Stimulated activated CD4-positive, alpha-beta T cell treated with anti-CD3 and anti-CD28 coated beads, TNF-alpha, amount 100 ng/mL, for 1 hour (primary cell): ENCODE results near the gene MIF.
"Not testable (repeated sequence)": the region's sequence is repeated elsewhere in the genome, so short reads cannot be mapped to it uniquely, and the experiment has no call there.

Source experiments
- DNase-seq, 3 donors: peaks; one replicate each; pipeline ENCODE4 v3.0.0-alpha.2; 2020; ENCODE audit warnings: low read depth in 3 of 3, low spot score in 1 of 3

Gene MIF

GRCh38 chr22:23893945-23894709, at the start of gene MIF:
MIF (plus strand) TSS chr22:23894383; CDS start chr22:23894475, 92 bp downstream.
- DNase-seq = peak; percentile 82 to 98 (median 87)

GRCh38 chr22:23844739-23845202, 49.4 kb upstream of the MIF start:
- no peak for DNase-seq

- no peak for DNase-seq
These were observed 48.7 kb upstream of the MIF start for GRCh38 chr22:23845265-23846080.

- DNase-seq = no peak
These were observed 48.1 kb upstream of the MIF start for GRCh38 chr22:23846081-23846469.

- no peak for DNase-seq
These were observed 46.8 kb upstream of the MIF start for GRCh38 chr22:23847310-23847920.

- no peak for DNase-seq
These were observed 46.0 kb upstream of the MIF start for GRCh38 chr22:23847991-23848864.

DNA sequence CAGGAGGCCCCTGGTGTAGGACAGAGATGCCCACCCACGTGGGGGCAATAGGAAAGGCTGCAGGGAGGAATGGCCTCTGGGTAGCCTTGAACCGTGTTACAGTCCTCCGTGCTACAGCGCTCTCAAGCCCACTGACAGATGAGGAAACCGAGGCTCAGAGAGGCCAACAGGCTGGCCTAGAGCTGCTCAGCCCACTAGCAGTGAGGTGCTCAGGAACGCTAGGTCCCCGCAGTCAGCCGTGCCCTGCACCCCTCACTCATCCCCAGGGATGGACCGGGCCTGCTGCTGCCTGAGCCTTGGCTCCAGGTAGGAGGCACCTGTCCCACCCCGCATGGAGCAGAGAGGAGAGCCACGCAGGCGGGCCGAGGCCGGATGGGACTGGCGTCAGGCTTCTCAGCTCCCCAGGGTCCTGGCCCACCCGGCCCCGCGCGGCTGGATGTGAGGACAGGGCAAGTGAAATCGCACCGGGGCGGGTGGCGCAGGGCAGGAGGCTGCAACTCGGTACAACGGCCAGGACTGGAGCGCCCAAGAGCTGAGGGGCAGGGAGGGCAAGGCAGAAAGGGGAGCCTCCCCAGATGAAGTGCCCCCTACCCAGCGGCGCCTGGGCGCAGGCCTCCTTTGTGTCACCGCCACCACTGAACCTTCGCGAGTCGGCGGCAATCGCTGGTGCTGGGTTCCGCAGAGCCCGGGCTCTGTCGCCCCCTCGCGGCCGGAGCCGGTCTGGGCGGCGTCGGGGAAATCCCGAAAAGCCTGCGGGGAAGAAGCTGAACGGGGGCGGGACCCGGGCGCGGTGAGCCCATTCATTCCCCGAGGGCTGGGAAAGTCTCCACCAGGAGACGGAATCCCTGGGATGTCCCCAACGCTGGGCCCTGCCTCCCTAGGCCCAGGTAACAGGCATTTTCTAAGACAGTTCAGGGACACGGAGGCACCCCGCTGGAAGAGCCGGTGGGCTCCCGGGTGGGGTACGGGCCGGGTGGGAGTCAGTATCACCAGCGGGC, 44.9 kb upstream of the MIF start:
- DNase-seq = peak; percentile 58 to 92 (median 75)

DNA sequence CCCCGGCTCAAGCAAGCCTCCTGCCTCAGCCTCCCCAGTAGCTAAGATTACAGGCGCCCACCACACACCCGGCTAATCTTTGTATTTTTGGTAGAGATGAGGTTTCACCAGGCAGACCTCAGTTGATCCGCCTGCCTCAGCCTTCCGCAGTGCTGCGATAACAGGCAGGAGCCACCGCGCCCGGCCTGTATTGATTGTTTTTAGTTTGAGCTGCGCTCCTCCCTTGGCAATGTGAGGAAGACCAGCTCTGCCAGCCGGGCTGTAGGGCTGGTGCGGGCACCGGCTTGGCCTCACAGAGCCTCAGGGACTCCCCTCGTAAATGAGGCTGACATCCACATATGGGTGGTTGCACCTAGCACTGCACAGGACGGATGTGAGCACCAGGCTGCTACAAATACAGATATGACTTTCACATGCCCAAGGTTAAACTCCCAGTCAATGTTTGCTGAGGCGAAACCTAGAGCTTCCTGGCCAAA, 44.0 kb upstream of the MIF start:
- no peak for DNase-seq

- DNase-seq = no peak
These were observed 37.2 kb upstream of the MIF start for GRCh38 chr22:23856721-23857605.

DNA sequence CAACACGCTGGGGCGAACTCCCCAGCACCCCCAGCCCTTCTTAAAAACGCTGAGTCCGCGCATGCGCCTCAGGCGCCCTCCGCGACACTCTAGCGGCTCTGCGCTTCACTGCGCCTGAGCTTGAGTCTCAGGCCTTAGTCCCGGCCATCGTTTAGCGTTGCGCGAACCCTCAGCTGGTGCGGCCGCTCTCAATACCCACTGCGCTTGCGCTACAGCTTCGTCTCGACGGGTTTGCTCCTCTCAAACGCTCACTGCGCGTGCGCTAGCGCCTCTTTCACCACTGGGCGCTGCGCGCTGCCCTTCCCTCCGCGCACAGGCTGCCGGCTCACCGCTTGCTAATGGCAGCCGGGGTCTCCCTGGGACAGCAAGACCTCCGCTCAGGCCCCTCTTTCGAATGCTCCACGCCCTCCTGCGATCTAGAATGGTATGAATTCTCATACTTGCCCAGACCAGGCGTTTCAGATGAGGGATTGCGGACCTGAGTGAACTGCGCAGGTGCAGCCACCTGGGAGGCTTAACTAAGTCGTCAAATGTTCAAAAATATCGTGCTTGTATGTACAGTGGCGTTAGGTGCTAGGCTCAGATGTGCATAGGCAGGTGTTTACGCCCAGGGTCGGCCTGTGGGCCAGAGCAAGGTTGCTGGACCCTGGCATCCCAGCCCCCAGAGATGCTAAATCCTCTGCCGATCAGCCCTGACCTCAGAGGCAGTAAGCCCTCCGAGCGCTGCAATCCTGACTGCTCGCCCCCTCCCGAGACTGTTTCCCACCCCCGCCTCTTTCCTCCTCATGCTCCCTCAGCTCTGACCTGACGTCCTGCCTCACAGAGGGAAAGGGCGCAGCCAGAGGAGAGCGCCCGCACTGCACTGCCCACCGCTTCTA, 36.3 kb upstream of the MIF start, which contains the start of gene SLC2A11:
Gene SLC2A11 (plus strand): TSS at position 270 of the 878 bp plus-strand sequence. CDS start 125 bp downstream, at position 395.
- peak; percentile 85 to 88 (median 86) for DNase-seq

DNA sequence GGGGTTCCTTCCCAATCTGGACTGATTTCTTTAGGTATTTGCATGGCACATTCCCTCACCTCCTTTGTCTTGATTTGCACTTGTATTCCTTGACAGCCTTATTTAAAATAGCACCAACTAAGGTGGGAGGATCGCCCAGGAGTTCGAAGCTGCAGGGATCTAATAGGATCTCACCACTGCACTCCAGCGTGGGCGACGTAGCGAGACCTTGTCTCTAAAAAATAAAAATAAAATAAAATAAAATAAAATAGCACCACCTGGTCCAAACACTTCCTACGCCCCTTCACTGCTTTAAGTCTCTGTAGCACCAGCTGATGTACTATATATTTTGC, 35.7 kb upstream of the MIF start:
- DNase-seq = no peak

GRCh38 chr22:23859201-23859600, 35.0 kb upstream of the MIF start:
- DNase-seq = no peak

- DNase-seq = not testable (repeated sequence)
These were observed 34.0 kb upstream of the MIF start for GRCh38 chr22:23860187-23860586.

GRCh38 chr22:23862103-23862502, 32.1 kb upstream of the MIF start:
- no peak for DNase-seq

DNA sequence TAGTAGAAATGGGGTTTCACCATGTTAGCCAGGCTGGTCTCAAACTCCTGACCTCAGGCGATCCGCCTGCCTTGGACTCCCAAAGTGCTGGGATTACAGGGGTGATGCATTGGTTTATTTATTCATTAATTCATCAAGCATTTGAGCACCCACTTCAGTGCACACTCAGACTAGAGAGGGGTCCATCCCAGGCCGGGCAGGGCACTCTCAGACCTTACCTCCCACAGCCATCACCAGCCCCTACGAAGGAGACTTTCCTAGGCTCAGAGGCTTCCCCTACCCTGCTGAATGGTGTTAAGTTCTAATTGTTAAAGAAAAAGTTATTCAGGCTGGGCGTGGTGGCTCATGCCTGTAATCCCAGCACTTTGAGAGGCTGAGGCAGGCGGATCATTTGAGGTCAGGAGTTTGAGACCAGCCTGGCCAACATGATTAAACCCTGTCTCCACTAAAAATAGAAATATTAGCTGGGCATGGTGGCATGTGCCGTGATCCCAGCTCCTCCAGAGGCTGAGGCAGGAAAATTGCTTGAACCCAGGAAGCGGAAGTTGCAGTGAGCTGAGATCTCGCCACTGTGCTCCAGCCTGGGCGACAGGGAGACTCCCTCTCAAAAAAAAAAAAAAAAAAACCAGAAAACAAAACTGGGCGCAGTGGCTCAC, 29.6 kb upstream of the MIF start:
- not testable (repeated sequence) for DNase-seq

- no peak for DNase-seq
These were observed 25.6 kb upstream of the MIF start for GRCh38 chr22:23868580-23868979.

DNA sequence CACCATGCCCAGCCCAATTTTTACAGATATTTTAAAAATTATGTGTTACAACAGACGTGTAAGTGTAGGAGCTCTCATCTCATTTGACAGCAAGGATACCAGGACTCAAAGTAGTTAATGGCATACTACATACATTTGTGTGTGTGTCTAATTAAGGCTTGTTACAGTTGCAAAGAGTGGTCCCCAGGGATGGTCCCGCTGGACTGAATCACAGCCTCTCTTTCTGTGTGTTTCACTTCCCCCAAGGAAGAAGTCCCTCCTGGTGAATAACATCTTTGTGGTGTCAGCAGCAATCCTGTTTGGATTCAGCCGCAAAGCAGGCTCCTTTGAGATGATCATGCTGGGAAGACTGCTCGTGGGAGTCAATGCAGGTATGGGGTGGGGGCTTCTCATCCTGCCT, 19.3 kb upstream of the MIF start:
- DNase-seq = no peak
